ENCODE data around the gene ZFYVE19.

Gene ZFYVE19

GRCh38 chr15:40807028-40807887 lies at the start of gene ZFYVE19, which contains the start of gene DNAJC17:
TSS of gene ZFYVE19 (plus strand) at chr15:40807089. CDS start at chr15:40807590, 501 bp downstream.
TSS of gene DNAJC17 (minus strand) at chr15:40807473. CDS start at chr15:40807446, 27 bp downstream.
- peak; percentile 97 for DNase-seq

- no peak for DNase-seq
These were observed 46.9 kb upstream of the ZFYVE19 start for GRCh38 chr15:40759961-40760360.

DNA sequence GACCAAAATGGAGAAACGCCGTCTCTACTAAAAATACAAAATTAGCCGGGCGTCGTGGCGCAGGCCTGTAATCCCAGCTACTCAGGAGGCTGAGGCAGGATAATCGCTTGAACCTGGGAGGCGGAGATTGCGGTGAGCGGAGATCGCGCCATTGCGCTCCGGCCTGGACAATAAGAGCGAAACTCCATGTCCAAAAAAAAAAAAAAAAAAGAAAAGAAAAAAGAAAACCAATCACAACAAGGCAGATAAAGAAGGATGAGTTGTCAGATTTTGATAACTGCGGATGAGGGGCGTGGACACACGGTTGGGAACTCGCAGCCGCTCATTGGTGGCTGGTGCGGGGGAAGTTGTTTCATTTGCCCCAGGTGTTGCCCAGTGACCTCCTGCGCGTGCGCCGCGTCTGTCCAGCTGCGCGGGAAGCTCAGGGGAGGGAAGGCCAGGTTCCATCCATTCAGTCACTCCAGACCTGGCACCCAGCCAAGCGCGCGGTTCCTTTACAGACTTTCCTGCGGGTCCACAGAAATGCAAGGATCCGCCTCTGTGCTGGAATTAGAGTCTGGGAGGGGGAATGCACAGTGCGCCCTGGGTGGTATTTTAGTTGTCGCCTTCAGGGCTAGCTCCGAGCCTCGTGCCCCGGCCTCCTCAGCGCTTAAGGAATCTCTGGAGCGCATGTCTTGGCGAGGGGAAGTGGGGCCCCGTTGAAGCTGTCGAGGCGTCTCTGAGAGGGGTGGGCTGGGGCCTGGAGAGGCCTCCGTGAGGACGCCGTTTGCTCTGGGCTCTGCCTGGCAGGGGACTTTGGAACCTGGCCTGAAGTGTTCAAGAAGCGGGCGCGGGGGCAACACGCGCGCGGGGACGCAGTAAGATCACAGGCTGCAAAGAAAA lies 43.7 kb upstream of the ZFYVE19 start:
- peak; percentile 66 for DNase-seq

- peak; percentile 81 for DNase-seq
These were observed 42.9 kb upstream of the ZFYVE19 start, which contains the start of gene GCHFR for GRCh38 chr15:40763801-40764628. TSS of gene GCHFR (plus strand) at chr15:40764068. CDS start at chr15:40764181, 113 bp downstream.

GRCh38 chr15:40764629-40765103 lies 42.2 kb upstream of the ZFYVE19 start:
- DNase-seq = no peak

- no peak for DNase-seq
These were observed 40.6 kb upstream of the ZFYVE19 start for GRCh38 chr15:40766194-40766815.

- no peak for DNase-seq
These were observed 39.7 kb upstream of the ZFYVE19 start for GRCh38 chr15:40766906-40767837.

GRCh38 chr15:40767838-40768500 lies 38.9 kb upstream of the ZFYVE19 start:
- DNase-seq = no peak

DNA sequence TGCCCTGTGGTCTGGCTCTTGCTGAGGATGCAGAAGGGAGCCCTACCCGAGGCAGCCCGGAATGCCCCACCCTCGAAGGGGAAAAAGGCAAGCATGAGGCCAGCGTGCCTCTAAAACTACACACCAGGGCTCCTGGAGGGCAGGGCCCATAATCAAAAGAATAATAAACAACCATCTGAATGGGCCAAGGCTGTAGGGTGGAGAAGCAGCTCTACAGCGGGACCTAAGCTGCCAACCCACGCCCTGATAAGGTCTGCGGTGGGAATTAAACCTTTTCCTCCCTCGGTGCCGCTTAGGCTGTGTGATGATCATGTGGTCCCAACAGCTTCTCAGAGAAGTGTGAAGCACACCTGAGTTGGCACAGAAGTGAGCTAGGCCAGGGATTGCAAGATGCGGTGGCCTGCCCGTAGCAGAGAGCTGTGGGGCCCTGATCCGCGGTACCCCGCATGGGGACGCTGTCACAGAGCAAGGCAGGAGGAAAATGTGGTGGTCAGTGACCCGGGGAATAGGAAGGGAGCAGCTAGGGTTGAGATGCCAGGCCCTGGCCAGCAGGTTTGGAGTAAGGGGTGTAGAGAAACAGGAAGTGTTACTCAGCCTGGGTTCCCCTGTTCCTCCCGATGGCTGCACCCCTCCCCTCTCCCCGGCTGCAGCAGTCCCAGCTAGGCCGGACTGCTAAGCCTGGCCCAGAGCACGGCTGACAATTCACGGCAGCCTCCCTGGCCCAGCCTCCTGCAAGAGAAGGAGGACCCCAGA lies 38.2 kb upstream of the ZFYVE19 start:
- no peak for DNase-seq

DNA sequence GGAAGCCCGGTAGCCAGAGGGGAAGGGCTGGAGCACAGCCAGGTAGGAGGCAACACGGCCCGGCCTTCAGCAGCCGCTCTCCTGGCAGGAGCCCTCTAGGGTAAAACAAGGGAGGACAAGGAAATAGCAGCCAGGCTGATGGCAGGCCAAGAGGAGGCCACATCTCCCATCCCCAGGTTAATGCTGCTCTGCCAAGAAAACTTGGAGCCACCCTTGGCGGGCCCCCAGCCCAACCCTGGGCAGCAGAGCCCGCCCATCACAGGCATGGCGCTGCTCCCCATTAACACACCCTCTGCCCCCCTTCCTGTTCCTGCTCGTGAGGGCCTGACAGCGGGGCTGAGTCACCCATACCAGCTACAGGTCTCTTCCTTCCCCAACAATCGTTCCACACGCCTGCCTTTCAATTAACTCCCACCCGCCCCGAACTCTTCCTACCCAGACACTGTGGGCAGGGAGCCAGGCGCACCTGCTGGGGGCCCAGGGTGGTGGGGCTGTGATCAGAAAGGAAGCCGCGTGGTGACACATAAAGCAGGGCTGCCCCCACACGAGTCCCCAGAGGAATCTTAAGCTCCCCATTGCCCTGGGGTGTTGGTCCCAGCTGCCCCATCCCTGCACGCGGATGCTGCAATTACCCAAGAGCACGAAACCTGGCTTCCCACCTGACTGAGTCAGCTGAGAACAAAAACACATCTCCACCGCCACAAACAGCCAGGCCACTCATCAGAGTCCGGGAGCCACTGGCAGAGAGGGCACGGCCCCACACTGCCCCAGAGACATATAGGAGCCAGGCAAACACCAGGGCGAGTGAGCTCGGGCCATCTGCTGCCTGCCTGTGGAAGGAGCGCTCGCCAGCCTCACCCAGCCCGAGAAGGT lies 37.4 kb upstream of the ZFYVE19 start, which contains the start of gene C15orf62:
Gene C15orf62, plus strand, starts transcription at position 707 of the 873 bp plus-strand sequence. CDS start 516 bp downstream, outside the sequence.
- peak; percentile 77 for DNase-seq

DNA sequence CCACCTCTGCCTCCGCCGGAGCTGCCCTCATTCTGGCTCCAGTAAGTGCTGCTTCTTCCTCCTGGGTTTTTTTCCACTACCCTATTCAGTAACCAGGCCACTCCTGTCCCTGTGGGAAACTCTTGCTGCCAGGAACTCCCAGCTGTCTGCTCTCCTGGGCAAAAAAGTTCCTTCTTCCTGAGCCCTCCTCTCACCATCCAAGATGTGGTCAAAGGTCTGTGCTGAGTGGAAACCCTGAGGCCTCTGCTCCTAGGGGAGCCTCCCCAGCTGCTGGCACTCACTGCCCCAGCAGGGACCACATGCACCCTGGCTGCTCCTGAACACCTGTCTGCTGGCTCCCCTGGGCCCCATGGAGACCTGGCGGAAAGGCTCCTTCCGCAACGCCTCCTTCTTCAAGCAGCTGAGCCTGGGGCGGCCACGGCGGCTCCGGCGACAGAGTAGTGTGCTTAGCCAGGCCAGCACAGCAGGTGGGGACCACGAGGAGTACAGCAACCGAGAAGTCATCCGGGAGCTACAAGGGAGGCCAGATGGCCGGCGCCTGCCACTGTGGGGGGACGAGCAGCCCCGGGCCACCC lies 36.7 kb upstream of the ZFYVE19 start:
- no peak for DNase-seq

- DNase-seq = no peak
These were observed 35.6 kb upstream of the ZFYVE19 start for GRCh38 chr15:40771242-40771641.

GRCh38 chr15:40772014-40772413 lies 34.9 kb upstream of the ZFYVE19 start:
- DNase-seq = no peak

DNA sequence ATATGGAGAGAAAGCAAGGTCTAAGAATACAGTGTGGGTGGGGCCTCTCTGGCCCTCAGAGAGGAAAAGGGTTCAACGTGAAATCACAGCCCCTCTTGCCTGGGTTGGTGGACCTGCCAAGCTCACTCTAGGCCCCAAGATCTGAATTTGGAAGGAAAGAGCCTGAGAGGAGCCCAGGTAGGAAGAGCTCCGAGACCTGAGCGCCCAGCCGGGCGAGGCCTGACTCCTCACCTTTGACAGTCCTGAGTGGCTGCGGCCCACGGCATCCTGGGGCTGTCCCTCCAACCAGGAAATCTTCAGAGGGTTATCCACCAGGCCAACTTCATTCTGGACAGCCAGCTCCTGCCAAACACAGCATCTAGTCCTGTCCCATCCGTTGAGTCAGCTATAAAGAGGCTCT lies 33.4 kb upstream of the ZFYVE19 start:
- no peak for DNase-seq

- no peak for DNase-seq
These were observed 33.0 kb upstream of the ZFYVE19 start for GRCh38 chr15:40773902-40774301.

- DNase-seq = no peak
These were observed 31.9 kb upstream of the ZFYVE19 start for GRCh38 chr15:40775007-40775406.

GRCh38 chr15:40775740-40776536 lies 31.0 kb upstream of the ZFYVE19 start:
- DNase-seq = no peak

Measured in stimulated activated CD8-positive, alpha-beta memory T cell treated with anti-CD3 and anti-CD28 coated beads, Interleukin-4, amount 100 ng/mL, for 48 hours (primary cell).